Liver (tissue), 3 donors: ENCODE results near the gene PLPP6.

Experiments used
- JUND ChIP-seq, 2 donors: IDR thresholded peaks; 2 replicates each; pipeline ENCODE4 v1.6.1; 2016; ENCODE audit warnings: antibody characterized with exemption in 2 of 2
- TAF1 ChIP-seq: conservative IDR thresholded peaks from 2 replicates; pipeline ENCODE4 v1.6.1; 2016; ENCODE audit warnings: antibody characterized with exemption, mild to moderate bottlenecking
- YY1 ChIP-seq: IDR thresholded peaks from 2 replicates; pipeline ENCODE4 v1.6.1; 2016; ENCODE audit warnings: antibody characterized with exemption, mild to moderate bottlenecking
- TF ChIP-seq, protein P1 (sequence below): IDR thresholded peaks from 2 replicates; pipeline ENCODE4 v1.6.1; 2016; ENCODE audit warnings: antibody characterized with exemption
- TF ChIP-seq, protein P2 (sequence below): fragments of 150-350 bp; IDR thresholded peaks from 2 replicates; pipeline ENCODE4 v1.5.1; 2017; ENCODE audit warnings: improper control_type of control experiment, low read depth, low read length; ENCODE audit not compliant: missing input control
- TF ChIP-seq, protein P3 (sequence below): IDR thresholded peaks from 2 replicates; pipeline ENCODE4 v1.6.1; 2016; ENCODE audit warnings: antibody characterized with exemption
- TF ChIP-seq, protein P4 (sequence below): IDR thresholded peaks from 2 replicates; pipeline ENCODE4 v1.6.1; 2016; ENCODE audit warnings: antibody characterized with exemption, mild to moderate bottlenecking
- donor health status: healthy.
- donor health status: healthy.

DNA sequence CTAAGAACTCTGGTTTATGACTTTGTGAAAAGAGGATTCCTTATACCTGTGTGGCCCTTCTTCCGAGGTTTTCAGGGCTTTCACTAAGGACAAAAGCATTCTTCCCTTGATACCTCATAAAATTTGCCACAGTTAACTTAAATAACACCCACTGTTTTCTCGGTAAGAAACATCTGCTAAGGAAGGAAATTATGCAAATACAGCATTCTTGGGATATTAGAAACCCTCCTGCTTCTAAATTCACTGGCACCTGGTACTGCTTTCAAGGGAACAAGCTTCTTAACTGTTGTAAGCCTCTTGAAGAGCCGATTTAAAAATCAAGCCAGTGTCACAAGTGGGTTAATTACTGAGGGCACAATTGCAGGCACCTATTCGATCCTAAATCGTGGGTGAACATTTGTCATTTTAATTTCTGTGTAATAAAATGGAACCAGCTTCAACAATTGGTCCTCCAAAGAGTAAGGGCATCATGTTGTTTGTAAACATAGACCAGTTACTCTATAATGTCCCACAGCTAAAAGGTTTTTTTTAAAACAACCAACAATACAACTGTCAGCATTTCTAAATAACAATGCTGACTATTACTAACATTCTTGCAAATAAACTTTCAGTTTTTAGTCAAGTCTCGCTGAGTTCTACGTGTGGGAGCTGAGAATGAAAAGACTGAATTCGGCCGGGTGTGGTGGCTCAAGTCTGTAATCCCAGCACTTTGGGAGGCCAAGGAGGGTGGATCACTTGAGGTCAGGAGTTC, 52.3 kb downstream of the PLPP6 start:
- TF ChIP-seq, protein P1, sequence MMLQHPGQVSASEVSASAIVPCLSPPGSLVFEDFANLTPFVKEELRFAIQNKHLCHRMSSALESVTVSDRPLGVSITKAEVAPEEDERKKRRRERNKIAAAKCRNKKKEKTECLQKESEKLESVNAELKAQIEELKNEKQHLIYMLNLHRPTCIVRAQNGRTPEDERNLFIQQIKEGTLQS = no peak
- TF ChIP-seq TAF1 = no peak
- TF ChIP-seq, protein P2, sequence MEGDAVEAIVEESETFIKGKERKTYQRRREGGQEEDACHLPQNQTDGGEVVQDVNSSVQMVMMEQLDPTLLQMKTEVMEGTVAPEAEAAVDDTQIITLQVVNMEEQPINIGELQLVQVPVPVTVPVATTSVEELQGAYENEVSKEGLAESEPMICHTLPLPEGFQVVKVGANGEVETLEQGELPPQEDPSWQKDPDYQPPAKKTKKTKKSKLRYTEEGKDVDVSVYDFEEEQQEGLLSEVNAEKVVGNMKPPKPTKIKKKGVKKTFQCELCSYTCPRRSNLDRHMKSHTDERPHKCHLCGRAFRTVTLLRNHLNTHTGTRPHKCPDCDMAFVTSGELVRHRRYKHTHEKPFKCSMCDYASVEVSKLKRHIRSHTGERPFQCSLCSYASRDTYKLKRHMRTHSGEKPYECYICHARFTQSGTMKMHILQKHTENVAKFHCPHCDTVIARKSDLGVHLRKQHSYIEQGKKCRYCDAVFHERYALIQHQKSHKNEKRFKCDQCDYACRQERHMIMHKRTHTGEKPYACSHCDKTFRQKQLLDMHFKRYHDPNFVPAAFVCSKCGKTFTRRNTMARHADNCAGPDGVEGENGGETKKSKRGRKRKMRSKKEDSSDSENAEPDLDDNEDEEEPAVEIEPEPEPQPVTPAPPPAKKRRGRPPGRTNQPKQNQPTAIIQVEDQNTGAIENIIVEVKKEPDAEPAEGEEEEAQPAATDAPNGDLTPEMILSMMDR = no peak
- TF ChIP-seq, protein P3, sequence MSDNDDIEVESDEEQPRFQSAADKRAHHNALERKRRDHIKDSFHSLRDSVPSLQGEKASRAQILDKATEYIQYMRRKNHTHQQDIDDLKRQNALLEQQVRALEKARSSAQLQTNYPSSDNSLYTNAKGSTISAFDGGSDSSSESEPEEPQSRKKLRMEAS = no peak
- TF ChIP-seq, protein P4, sequence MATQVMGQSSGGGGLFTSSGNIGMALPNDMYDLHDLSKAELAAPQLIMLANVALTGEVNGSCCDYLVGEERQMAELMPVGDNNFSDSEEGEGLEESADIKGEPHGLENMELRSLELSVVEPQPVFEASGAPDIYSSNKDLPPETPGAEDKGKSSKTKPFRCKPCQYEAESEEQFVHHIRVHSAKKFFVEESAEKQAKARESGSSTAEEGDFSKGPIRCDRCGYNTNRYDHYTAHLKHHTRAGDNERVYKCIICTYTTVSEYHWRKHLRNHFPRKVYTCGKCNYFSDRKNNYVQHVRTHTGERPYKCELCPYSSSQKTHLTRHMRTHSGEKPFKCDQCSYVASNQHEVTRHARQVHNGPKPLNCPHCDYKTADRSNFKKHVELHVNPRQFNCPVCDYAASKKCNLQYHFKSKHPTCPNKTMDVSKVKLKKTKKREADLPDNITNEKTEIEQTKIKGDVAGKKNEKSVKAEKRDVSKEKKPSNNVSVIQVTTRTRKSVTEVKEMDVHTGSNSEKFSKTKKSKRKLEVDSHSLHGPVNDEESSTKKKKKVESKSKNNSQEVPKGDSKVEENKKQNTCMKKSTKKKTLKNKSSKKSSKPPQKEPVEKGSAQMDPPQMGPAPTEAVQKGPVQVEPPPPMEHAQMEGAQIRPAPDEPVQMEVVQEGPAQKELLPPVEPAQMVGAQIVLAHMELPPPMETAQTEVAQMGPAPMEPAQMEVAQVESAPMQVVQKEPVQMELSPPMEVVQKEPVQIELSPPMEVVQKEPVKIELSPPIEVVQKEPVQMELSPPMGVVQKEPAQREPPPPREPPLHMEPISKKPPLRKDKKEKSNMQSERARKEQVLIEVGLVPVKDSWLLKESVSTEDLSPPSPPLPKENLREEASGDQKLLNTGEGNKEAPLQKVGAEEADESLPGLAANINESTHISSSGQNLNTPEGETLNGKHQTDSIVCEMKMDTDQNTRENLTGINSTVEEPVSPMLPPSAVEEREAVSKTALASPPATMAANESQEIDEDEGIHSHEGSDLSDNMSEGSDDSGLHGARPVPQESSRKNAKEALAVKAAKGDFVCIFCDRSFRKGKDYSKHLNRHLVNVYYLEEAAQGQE = no peak
- no peak for TF ChIP-seq YY1
- no peak for TF ChIP-seq JUND (IDR thresholded peaks at IDR 0.05)
